Daoy (cell line): ENCODE measurements around the gene EEF1AKMT3. TPM values are rescaled to one million over a fixed set of nuclear protein-coding genes. Genes with fewer than 3 reads are reported as not detected.

Experiments
- DNase-seq: peaks from one replicate; pipeline ENCODE4 v3.0.0-alpha.2; 2015; ENCODE audit warnings: low read depth
- total RNA-seq: library from RNA; depleted of rRNA; stranded (reverse); fragments of >200 nt; shearing (Covaris generic); gene quantifications from 2 replicates; pipeline ENCODE4 v1.2.3, GENCODE V29; 2014

The EEF1AKMT3 gene
- total RNA-seq, 1 experiment from 2014 or later = 1.9 TPM

DNA sequence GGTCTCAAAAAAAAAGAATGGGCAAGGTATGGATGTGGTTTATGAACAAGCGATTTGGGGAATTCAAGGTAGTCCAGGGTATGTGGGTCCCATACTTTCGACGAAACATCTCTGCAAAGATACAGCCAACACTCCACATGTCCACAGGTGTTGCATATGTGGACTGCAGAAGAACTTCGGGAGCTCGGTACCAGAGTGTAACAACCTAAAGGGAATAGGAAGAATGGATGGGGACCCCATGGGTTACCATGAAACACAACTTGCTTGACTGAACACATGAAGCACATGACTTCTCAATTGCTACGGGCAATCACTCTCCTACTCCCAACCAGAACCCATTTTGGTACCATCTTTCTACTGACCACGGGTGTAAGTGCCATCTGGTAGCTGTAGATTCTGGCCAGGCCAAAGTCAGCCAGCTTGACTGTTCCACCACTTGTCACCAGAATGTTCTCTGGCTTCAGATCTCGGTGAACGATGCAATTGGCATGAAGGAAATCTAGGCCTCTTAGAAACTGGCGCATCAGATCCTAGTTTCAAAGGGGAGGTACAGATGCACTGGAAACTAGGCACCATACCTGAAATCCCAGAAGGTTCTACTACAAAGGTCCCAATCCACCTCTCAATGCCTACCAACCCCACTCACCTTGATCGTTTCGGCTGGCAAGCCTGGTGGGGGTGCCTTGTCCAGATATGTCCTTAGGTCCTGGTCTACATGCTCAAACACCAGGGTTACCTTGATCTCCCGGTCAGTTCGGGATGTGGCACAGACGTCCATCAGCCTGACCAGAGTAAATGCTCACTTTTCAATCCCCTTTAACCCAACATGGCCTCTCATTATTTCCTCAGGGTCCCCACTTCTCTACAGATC lies 21.6 kb upstream of the EEF1AKMT3 start:
- no peak for DNase-seq

DNA sequence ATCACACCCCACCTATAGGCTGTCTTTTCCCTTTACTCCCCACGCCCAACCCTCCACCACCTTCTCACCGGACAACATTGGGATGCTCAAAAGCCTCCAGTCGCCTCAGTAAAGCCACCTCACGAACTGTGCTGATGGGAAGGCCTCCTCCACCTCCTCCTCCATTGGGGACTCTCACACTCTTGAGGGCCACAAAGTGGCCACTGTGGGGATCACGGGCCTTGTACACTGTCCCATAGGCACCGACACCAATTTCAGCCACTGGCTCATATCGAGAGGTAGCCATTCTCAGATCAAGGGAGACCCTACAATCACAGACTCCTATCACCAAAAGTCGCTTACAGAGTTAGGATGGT lies 21.0 kb upstream of the EEF1AKMT3 start:
- DNase-seq = no peak

DNA sequence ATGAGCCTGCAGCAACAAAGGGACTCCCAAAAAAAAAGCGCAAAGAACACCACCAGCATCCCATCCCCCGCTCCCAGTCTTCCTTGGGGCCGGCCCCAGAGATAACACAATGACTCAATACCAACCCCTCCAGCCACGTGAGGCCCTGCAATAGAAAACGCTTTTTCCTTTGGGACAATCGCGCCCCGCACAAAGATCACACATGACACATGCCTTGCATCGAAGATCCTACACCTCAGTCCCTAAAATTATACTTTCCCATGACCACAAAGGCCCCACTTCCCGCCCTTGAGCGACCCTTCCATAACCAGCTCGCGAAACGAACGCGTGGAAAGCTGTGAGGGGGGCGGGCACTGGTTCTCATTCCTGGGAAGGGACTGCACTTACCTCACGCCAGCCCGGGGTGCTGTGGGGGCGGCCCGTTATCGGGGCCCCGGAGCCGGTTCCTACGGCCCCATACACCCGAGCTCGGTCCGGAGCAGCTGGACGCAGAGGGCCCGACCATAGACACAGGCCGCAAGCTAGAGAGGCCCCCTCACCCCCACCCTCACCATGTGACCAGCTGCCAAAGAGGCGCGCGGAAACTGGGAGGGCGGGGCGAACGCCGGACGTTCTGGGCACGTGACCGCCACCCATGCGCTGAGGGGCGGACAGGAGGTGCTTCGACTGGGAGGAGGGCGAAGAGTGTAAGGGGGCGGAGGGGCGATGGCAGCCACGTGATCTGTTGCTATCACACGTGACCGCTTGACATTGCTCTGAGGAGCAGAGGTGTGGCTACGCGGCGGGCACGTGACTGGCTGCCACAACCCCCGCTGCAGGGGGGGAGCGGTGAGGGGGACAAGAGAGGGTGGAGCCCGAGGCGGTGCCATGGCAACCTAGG lies 20.4 kb upstream of the EEF1AKMT3 start, which contains the start of gene CDK4:
Gene CDK4 (minus strand): TSS at position 523 of the 880 bp plus-strand sequence. CDS start 593 bp downstream, outside the sequence.
- peak; percentile 100 for DNase-seq

DNA sequence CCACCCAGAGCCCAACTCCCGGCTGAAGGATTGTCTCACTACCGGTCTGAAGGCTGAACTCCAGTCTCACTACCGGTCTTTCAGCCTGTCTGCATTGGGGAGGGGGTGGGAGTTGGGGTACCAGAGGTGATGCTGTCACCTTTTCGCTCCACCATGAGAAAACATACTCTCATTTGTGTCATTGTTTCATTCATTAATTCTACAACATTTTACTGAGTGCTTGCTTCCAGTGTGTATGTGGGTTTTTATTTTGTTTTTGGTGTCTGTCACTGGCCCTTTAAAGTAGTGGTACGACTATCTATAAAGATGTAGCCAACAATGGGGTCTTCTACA lies 19.8 kb upstream of the EEF1AKMT3 start:
- DNase-seq = no peak

DNA sequence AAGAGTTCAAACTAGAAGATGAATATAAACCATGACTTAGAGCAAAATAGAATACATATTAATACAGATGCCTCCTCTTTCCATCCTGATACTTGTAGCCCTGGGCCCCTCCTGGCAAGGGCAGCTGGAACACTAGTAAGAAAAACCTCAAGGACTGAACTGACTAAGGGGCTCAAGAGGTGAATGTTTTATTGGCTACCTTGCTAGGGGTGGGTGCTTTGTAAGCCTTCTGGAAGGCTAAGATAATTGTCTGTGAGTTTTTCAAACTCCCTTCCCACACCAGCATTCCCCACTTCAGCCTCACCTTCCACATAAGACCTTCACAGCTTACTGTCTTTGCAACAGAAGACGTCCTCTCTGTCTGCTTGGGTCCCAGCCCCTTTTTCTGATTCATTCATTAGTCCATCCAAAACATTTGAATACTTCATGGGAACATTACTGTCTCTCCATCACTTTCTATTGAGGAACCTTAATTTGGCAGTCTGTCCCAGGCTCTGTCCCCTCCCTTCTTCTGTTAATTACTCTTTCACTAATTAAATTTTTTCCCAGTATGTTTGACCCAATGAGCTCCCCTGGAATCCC lies 18.6 kb upstream of the EEF1AKMT3 start:
- no peak for DNase-seq

DNA sequence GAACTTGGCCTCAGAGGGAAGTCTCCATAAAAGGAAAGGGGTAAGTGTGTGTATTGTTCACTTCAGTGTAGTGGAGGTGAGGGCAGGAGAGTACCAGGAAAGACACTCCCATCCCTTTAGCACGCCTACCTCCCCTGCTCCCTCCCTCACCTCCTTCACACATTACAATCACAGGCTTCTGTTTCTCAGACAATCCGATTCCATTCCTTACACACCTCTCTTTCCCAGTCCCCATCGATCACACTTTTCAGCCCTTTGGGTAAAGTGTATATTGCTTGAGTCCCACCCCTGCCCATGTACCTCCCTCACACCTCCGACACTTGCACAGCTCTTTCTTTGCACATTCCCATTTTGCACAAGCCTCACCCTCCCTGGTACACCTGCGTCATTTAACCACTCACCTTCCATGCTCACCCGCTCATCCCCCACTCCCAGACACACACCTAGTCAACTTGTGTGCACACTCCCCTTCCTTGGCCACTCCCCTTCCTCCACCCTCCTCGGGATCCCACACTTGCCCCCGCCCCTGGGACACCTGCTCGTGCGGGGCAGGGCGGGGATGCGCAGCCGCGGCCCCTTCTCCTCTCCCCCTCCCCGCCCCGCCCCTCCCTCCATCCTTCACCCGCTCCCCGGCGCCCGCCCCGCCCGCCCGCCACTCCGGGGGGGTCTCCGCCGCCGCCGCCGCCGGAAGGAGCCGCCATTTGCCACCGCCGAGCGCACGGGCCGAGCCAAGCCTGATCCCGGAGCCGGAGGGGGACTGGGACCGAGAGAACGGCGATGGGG lies 17.8 kb upstream of the EEF1AKMT3 start, which contains the start of gene MARCHF9:
Gene MARCHF9 (plus strand): TSS at position 693 of the 783 bp plus-strand sequence. CDS start 426 bp downstream, outside the sequence.
- DNase-seq = peak; percentile 75

DNA sequence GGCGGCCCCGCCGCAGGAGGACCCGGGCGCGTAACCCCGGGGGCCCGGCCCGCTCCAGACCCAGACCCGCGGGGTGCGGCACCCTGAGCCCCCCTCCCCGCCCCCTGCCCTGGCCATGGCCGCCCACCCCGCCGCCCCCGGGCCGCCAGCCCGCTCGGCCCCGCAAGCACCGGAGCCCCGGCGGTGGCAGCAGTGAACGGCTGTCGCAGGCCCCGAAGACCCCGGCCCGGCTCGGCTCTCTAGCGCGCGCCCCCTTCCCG lies 17.3 kb upstream of the EEF1AKMT3 start:
- no peak for DNase-seq

DNA sequence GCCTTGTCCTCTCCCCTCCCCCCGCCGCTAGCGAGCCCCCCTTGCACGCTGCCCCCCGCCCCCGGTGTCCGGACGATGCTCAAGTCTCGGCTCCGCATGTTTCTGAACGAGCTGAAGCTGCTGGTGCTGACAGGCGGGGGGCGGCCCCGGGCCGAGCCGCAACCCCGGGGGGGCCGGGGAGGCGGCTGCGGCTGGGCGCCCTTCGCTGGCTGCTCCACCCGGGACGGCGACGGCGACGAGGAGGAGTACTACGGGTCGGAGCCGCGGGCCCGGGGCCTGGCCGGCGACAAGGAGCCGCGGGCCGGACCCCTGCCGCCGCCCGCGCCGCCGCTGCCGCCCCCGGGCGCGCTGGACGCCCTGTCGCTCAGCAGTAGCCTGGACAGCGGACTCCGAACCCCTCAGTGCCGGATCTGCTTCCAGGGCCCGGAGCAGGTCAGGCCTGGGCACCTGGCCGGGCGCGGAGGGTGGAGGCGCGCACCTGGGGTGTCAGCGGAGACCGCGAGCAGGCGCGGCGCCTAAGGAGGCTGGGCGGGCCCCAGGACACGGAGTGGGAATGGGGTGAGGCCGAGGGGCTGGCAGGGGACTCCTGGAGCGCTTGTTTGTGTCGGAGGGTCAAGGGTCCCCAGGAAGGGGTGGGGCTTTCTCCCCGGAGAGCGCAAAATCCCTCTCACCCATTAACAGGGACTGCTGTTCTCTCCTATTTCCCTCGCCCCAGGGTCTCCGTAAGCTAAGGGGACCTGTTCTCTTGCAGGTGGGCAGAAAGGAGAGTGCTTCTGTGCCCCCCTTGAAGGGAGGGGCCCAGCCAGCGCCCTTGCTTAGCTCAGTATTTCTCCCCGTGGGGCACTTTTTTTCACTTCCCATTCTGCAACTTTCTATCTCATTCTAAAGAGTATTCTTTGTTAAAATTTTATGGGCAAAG lies 16.7 kb upstream of the EEF1AKMT3 start:
- no peak for DNase-seq

DNA sequence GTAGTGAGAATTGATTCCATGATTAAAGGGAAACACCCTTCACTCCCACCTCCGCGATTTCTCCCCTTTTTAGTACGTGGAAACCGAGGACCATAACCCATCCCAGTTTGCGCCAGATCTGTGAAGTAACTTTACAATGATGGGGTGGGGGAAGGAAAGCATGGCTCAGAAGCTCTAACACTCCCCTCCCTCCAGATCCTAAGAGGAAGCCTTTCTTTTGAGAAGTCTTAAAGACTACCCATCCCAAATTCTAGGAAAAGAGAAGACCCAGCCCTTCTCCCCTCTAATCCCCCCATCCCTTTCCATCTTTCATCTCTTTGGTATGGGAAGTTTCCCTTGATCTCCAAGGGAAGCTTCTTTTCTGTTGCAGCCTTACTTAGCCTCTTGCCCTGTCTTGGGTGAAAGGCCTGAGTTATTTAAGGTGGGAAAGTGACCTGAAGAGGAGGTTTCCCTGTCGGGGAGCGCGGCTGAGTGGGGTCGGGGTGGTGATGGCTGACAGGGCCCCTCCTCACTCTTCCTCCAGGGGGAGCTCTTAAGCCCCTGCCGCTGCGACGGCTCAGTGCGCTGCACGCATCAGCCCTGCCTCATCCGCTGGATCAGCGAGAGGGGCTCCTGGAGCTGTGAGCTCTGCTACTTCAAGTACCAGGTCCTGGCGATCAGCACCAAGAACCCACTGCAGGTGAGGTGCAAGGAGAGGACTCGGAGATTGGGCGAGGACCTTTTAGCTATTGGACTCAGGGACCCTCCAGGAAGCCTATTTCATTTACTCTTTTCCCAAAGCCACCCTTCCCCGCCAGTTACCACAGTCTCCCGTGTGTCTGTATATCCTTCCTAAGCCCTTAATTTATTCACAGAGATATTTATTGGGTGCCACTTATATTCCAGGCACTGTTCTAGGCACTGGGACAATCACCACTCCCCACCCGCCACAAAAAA lies 15.7 kb upstream of the EEF1AKMT3 start:
- DNase-seq = no peak

DNA sequence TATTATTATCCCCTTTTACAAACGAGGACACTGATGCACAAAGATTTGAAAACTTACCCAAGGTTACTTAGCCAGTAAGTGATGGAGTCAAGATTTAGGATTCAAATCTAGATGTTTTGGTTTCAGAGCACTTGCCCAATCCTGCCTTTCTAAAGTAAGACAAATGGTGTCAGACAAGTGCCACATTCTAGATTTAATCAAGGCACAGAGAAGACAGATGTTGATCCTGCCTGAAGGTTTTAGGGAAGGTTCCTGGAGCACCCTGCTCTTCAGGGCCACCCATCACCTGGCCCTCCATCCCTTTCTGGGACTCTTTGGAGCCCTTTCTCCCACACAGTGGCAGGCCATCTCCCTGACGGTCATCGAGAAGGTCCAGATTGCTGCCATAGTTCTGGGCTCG lies 14.6 kb upstream of the EEF1AKMT3 start:
- no peak for DNase-seq

DNA sequence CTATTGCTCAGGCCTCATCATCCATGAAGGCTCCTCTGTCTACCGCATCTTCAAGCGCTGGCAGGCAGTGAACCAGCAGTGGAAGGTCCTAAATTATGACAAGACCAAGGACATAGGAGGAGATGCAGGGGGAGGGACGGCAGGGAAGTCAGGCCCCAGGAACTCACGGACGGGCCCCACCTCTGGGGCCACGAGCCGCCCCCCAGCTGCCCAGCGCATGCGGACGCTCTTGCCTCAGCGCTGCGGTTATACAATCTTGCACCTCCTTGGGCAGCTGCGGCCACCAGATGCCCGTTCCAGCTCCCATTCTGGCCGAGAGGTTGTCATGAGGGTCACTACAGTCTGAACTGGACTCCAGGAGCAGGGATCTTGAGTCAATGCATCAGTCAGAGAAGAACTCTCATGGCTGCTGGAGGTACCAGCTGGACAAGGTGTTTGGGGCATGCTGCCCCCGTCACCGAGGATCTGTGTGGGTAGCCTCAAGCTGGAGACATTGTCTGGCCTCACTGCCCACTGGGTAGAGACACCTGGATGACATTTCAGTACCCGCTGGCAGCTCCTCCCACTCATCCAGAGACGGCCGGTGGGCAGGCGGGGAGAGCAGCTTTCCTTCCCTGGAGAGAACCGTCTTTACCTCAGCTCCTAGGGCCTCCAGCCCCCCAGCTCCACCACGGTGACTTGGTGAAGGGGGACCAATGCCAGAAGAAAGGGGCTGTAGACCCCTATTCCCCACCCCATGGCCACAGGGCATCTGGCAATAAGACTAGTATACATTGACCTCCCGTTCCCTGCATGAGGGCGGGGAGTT lies 13.7 kb upstream of the EEF1AKMT3 start:
- DNase-seq = no peak

DNA sequence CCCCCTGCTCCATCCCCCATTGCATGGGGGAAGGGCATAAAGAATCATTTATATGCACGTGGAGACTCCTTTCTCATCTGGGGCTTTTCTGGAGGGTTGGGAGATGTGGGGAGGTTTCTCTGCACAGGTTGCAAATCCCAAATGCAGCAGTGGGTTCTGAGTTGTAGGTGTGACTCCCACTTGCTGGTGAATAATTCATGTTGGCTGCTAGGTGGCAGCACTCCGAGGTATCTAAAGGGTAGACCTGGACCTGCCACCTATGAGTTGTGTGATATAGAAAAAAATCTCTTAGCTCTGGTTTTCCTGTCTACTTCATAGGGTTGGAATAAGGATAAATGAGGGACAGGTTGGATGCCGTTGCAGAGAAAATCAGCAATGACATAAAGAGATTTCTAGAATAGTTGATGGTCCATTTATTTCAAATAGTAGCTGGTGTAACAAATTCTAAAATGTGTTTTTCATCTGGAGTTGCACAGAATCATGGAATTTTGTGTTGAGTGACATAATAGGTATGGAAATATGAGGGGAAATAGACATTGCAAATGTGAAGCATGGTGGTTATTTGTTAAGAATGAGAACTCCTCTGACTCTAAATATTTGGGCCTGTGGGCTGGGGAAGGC lies 12.9 kb upstream of the EEF1AKMT3 start:
- no peak for DNase-seq

DNA sequence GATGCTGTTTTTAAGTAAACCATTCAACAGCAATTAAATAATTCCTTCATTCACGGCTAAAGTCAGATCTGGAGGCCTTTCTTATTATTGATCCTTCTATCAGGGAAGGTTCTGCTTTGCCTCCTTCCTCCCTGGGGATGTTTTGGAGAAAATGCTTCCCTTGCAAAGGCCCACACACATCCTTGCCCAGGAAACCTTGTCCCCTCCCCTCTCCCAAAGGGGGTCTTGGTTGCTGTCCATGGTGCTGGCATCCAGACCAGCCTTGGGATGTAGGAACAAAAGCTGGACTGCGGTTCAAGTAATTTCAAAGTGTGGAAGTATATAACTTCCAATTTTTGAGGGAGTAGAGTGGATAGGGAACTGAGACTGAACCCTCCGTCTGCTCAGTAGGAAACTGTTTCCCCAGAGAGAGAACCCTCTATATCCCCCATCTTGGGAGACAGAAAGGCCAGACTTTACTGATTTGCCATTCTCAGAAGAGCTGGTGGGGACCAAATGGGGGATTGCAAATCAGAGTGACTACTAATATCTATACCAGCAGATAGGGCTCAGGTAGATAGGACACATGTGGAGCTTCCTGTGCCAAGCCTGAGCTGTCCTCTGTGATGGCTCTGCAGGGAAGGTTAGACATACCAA lies 11.9 kb upstream of the EEF1AKMT3 start:
- no peak for DNase-seq

DNA sequence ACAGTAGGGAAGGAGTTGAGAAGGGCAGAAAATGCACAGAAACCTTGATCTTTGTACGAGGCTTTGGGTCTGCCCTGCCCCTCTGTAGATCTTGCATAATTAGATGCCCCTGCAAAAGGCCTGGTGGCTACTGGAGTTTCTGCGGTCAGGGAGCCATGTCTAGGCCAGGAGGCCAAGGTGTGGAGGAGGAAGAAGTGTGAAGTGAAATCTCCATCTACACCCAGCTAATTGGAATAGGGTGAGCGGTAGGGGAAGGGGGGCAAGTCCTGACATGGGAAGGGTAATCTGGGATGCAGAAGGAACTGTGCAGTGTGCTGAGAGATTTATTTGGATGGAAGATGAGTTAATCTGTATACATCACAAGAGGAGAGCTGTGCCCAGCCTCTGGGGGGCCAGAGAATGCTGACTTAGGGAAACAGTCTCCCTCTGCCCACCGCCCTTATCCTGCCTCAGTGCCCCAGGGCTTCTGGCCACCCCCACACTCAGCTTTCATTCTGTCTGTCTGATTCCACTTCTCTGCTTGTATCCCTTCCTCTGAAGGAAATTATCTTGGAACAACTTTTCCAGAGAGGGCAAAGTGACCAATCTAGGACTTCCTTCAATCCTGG lies 10.9 kb upstream of the EEF1AKMT3 start:
- no peak for DNase-seq

DNA sequence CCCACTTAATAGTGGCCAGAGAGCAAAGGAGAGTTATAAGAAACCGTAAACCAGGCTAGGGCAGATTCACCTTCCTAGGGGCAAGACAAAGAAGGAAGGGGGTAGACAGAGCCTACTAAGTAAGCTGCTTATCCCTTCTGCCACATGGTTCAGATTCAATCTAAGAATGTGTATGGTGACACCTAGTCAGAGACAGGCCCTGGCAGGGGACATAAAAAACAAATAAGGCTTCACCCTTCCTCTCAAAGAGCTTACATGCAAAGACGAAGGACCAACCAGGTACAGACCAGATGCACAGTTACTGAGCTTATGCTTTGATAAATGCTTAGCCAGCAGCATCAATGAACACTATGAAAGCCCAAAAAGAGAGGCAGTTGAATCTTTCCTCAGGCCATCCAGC lies 10.0 kb upstream of the EEF1AKMT3 start:
- DNase-seq = no peak

DNA sequence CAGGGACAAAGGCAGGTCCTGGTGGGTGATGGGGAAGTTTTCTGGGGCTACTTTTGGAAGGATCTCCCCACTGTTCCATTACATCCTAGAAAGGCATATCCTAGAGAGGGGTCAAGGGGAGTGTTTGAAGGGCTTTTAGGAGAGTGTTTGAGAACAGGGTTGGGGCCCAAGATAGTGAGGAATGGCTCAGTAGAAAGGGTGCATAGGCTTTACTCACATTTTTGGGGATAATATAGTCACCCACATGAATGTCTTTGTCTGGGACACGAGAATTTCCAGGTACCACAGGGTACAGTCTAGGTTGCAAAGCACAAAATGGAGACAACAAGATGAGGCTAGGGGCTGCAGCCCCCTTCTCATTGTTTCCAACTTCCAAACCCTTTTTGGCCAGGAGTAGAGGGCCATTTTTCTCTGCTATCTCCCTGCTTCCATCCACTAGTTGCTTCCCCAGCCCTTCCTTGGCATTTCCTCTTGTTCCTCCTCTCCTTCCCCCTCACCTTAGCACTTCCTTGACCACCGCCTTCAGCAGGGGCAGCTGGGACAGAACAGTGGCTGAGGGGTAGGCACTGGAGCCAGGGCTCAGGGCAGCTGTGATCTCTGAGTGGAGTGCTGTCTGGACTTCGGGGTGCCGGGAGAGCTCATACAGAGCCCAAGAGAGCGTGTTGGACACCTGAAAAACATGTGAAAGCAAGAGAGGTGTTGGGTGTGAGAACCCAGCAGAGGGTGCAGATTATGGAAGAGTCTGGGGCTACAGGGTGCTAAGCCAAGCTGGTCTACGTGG lies 8.3 kb upstream of the EEF1AKMT3 start:
- DNase-seq = no peak

DNA sequence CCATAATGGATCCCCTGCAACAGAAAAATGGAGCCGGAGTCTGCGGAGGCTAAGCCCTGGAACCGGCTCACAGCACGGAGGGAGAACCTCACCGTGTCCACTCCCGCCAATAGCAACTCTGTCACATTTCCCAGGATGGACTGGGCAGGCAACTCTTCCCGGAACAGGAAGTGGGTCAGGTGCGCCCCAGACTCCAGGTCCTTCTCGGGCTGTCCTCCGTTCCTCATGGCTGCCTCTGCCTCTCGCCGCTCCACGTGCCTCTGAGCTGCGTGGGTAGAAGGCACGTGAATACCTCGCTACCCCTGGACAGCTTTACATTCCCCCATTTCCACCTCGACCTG lies 7.8 kb upstream of the EEF1AKMT3 start:
- peak; percentile 34 for DNase-seq
